CD14-positive monocyte (primary cell): ENCODE measurements around the gene SERPINB3. TPM values are rescaled to one million over a fixed set of nuclear protein-coding genes. Genes with fewer than 3 reads are reported as not detected.

Source experiments
- DNase-seq, 3 donors: peaks; one replicate each; pipeline ENCODE4 v3.0.0-alpha.2; 2011 to 2022
- H2AFZ ChIP-seq: 2 replicates; pipeline ENCODE4 v1.6.0; 2012; ENCODE audit warnings: mild to moderate bottlenecking, low read depth, low read length, inconsistent platforms; ENCODE audit not compliant: insufficient read depth, poor library complexity, severe bottlenecking
- H3K27ac ChIP-seq, 2 donors: 1 replicate in 1 of 2; 2 replicates in 1 of 2; pipeline ENCODE4 v1.5.1; 2012 to 2013; ENCODE audit warnings: low read length in 2 of 2, control low read depth in 1 of 2, inconsistent platforms in 1 of 2, low read depth in 1 of 2, mild to moderate bottlenecking in 1 of 2
- H3K27me3 ChIP-seq, 2 donors: one replicate each; pipeline versions ENCODE4 v1.6.0 to v1.6.1; 2011 to 2013; ENCODE audit warnings: low read length in 2 of 2; ENCODE audit not compliant: control insufficient read depth in 2 of 2, insufficient read depth in 2 of 2
- H3K36me3 ChIP-seq, 2 donors: replicated peaks in 1 of 2; 1 replicate in 1 of 2; 2 replicates in 1 of 2; pipeline versions ENCODE4 v1.5.1 to v1.6.1; 2012 to 2013; ENCODE audit warnings: low read length in 2 of 2, control low read depth in 1 of 2, inconsistent platforms in 1 of 2, mild to moderate bottlenecking in 1 of 2; ENCODE audit not compliant: insufficient read depth in 2 of 2, control insufficient read depth in 1 of 2
- H3K4me1 ChIP-seq, 2 donors: 1 replicate in 1 of 2; 2 replicates in 1 of 2; pipeline versions ENCODE4 v1.5.1 to v1.6.1; 2012 to 2013; ENCODE audit warnings: low read length in 2 of 2, control low read depth in 1 of 2, inconsistent platforms in 1 of 2, mild to moderate bottlenecking in 1 of 2, moderate library complexity in 1 of 2; ENCODE audit not compliant: insufficient read depth in 2 of 2, control insufficient read depth in 1 of 2
- H3K4me2 ChIP-seq: replicated peaks from 2 replicates; pipeline ENCODE3; 2012; ENCODE audit warnings: low read length, moderate library complexity, mild to moderate bottlenecking; ENCODE audit not compliant: poor library complexity, severe bottlenecking; ENCODE audit errors: extremely low read depth
- H3K4me3 ChIP-seq, 3 experiments: fragments of 200-600 bp in 1 of 3; sonication (generic) in 1 of 3; replicated peaks in 1 of 3; 1 replicate in 2 of 3; 2 replicates in 1 of 3; pipeline ENCODE4 v1.5.1; 2011 to 2013; ENCODE audit warnings: low read length in 3 of 3, mild to moderate bottlenecking in 3 of 3, control low read depth in 2 of 3, low read depth in 2 of 3, inconsistent platforms in 1 of 3, moderate library complexity in 1 of 3
- H3K79me2 ChIP-seq: 2 replicates; pipeline ENCODE4 v1.6.0; 2012; ENCODE audit warnings: mild to moderate bottlenecking, control low read depth, inconsistent platforms, low read length, moderate library complexity; ENCODE audit not compliant: insufficient read depth
- H3K9ac ChIP-seq: 2 replicates; pipeline ENCODE4 v1.6.0; 2017; ENCODE audit warnings: low read length, mild to moderate bottlenecking; ENCODE audit not compliant: insufficient read depth, poor library complexity, severe bottlenecking
- H3K9me3 ChIP-seq, 2 donors: replicated peaks in 1 of 2; 1 replicate in 1 of 2; 2 replicates in 1 of 2; pipeline versions ENCODE4 v1.5.1 to v1.6.1; 2012 to 2013; ENCODE audit warnings: low read length in 2 of 2, control low read depth in 1 of 2; ENCODE audit not compliant: control insufficient read depth in 1 of 2, insufficient read depth in 1 of 2
- H4K20me1 ChIP-seq: 2 replicates; pipeline ENCODE4 v1.6.0; 2012; ENCODE audit warnings: mild to moderate bottlenecking, low read length, control low read depth, moderate library complexity; ENCODE audit not compliant: insufficient read depth
- H3K27ac Mint-ChIP-seq, 7 donors: one replicate each; pipeline ENCODE4 v1.8.0; 2020; ENCODE audit warnings: mild to moderate bottlenecking in 7 of 7, mixed read lengths in 7 of 7, moderate library complexity in 6 of 7, inconsistent platforms in 2 of 7
- H3K27me3 Mint-ChIP-seq, 3 donors: one replicate each; pipeline ENCODE4 v1.8.0; 2021 to 2022; ENCODE audit warnings: low read depth in 3 of 3, mild to moderate bottlenecking in 3 of 3, mixed read lengths in 3 of 3, moderate library complexity in 3 of 3, inconsistent platforms in 1 of 3
- H3K36me3 Mint-ChIP-seq, 2 donors: one replicate each; pipeline ENCODE4 v1.8.0; 2020; ENCODE audit warnings: mixed read lengths in 2 of 2, inconsistent platforms in 1 of 2, mild to moderate bottlenecking in 1 of 2
- H3K4me1 Mint-ChIP-seq: one replicate; pipeline ENCODE4 v1.8.0; 2020; ENCODE audit warnings: mild to moderate bottlenecking, mixed read lengths
- H3K4me3 Mint-ChIP-seq, 2 donors: one replicate each; pipeline ENCODE4 v1.8.0; 2020; ENCODE audit warnings: mild to moderate bottlenecking in 2 of 2, mixed read lengths in 2 of 2, moderate library complexity in 1 of 2
- H3K9me3 Mint-ChIP-seq, 7 donors: one replicate each; pipeline ENCODE4 v1.8.0; 2020 to 2022; ENCODE audit warnings: mixed read lengths in 7 of 7, mild to moderate bottlenecking in 6 of 7, moderate library complexity in 6 of 7, inconsistent platforms in 2 of 7
- WGBS: methylation state at CpG from one replicate; pipeline ENCODE4 v1.1.5; 2013; ENCODE audit warnings: missing lambda C conversion rate; ENCODE audit not compliant: insufficient coverage; 5-methylcytosine and 5-hydroxymethylcytosine counted together
- intact Hi-C, 2 donors: fragments of 100-400 bp; cut with micrococcal nuclease; formaldehyde crosslinking; loops; one replicate each; pipeline versions ENCODE4 v1.15.0 to v1.15.1; 2023
- polyA plus RNA-seq, 3 donors: library from polyadenylated mRNA; depleted of rRNA in 1 of 3; unstranded in 2 of 3; stranded (reverse) in 1 of 3; fragments of 300-500 nt in 2 of 3; fragments of >200 nt in 1 of 3; fragmentation: Illumina TruSeq in 2 of 3; gene quantifications; 1 replicate in 2 of 3; 2 replicates in 1 of 3; pipeline ENCODE4 v1.2.3, GENCODE V29; 2012 to 2021
- TF ChIP-seq, protein P1 (sequence below): fragments of 200-600 bp; IDR thresholded peaks from one replicate; pipeline ENCODE4 v1.8.0; 2022; ENCODE audit warnings: antibody characterized with exemption, mild to moderate bottlenecking

Gene SERPINB3
- polyA plus RNA-seq, 3 donors: not detected

DNA sequence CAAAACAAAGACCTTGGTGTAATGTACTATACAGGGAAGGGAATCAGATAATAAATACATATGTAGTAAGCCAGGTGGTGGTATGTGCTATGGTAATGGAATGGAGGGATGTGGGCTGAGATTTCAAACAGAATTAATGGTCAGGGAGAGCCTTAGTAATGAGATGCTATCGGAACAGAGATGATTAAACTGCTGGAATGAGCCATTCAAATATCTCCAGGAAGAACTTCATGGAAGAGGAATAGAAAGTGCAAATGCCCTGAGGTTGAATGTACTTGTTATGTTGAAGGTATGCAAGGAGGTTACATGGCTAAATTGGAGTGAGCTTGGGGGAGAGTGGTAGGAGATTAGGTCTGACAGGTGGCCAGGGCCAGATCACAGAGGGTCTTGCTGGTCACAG, 46.1 kb upstream of the SERPINB3 start:
- Mint-ChIP-seq H3K4me1 (no peaks in the 10 kb centered on the region), H3K9me3 (peaks cover 0 to 7% (median 1%) of the 10 kb centered on the region in 7 donors), H3K4me3 (no peak overlapping the region), H3K27me3 (peaks cover 0 to 11% (median 2%) of the 10 kb centered on the region in 3 donors), H3K36me3 (no peaks in the 10 kb centered on the region), H3K27ac (no peak overlapping the region)
- TF ChIP-seq, protein P1, sequence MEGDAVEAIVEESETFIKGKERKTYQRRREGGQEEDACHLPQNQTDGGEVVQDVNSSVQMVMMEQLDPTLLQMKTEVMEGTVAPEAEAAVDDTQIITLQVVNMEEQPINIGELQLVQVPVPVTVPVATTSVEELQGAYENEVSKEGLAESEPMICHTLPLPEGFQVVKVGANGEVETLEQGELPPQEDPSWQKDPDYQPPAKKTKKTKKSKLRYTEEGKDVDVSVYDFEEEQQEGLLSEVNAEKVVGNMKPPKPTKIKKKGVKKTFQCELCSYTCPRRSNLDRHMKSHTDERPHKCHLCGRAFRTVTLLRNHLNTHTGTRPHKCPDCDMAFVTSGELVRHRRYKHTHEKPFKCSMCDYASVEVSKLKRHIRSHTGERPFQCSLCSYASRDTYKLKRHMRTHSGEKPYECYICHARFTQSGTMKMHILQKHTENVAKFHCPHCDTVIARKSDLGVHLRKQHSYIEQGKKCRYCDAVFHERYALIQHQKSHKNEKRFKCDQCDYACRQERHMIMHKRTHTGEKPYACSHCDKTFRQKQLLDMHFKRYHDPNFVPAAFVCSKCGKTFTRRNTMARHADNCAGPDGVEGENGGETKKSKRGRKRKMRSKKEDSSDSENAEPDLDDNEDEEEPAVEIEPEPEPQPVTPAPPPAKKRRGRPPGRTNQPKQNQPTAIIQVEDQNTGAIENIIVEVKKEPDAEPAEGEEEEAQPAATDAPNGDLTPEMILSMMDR: no peak
- peaks cover 0 to 2% of the 10 kb centered on the region in 2 donors for H3K27me3 ChIP-seq
- no peaks in the 10 kb centered on the region for H4K20me1 ChIP-seq
- intact Hi-C loops: no loop called here
- no peak overlapping the region for H3K4me2 ChIP-seq
- H3K4me3 ChIP-seq: no peak overlapping the region
- no peak for DNase-seq
- WGBS: 91% methylated on average over 1 of the region's 1 CpG
- H3K4me1 ChIP-seq: no peaks in the 10 kb centered on the region
- no peak overlapping the region for H3K9ac ChIP-seq
- H3K36me3 ChIP-seq: no peaks in the 10 kb centered on the region
- H3K79me2 ChIP-seq: no peaks in the 10 kb centered on the region
- H3K27ac ChIP-seq: no peak overlapping the region
- no peaks in the 10 kb centered on the region for H3K9me3 ChIP-seq
- no peak overlapping the region for H2AFZ ChIP-seq

DNA sequence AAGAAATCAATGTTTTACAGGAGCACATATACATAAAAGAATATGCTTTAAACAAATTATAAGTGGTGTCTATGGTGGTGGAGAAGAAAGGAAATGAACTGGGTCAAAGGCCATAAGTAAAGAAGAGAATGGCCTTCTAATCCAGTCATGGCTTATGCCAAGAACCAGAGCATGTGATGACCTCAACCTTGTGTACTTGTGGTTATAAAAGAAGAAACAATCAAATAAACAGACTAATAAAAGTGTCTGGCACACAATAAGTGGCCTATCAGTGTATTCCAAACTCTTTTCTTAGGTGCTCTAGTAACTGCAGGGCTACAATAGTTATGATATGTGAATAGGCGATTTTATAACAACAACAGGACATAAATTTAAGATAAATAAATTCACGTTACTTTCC, 43.7 kb upstream of the SERPINB3 start:
- H3K9ac ChIP-seq: no peak overlapping the region
- Mint-ChIP-seq H3K27me3 (peaks cover 0 to 15% (median 6%) of the 10 kb centered on the region in 3 donors), H3K36me3 (no peaks in the 10 kb centered on the region), H3K4me3 (no peak overlapping the region), H3K27ac (no peak overlapping the region), H3K4me1 (no peaks in the 10 kb centered on the region), H3K9me3 (peaks cover 0 to 3% (median 0%) of the 10 kb centered on the region in 7 donors)
- H3K27ac ChIP-seq: no peak overlapping the region
- no peak overlapping the region for H3K4me3 ChIP-seq
- H3K4me1 ChIP-seq: no peaks in the 10 kb centered on the region
- TF ChIP-seq, protein P1: no peak
- intact Hi-C loops: no loop called here
- H3K36me3 ChIP-seq: no peaks in the 10 kb centered on the region
- H3K4me2 ChIP-seq: no peak overlapping the region
- WGBS: no CpG with 5 or more reads among the region's 2 CpGs
- H2AFZ ChIP-seq: no peak overlapping the region
- no peaks in the 10 kb centered on the region for H3K9me3 ChIP-seq
- H3K27me3 ChIP-seq: no peaks in the 10 kb centered on the region
- no peak for DNase-seq
- H3K79me2 ChIP-seq: no peaks in the 10 kb centered on the region
- H4K20me1 ChIP-seq: no peaks in the 10 kb centered on the region
